Measurements from ENCODE around the gene PDXK.

Gene PDXK

GRCh38 chr21:43808832-43809251 is 89.9 kb downstream of the PDXK start:
- no peak for DNase-seq

DNA sequence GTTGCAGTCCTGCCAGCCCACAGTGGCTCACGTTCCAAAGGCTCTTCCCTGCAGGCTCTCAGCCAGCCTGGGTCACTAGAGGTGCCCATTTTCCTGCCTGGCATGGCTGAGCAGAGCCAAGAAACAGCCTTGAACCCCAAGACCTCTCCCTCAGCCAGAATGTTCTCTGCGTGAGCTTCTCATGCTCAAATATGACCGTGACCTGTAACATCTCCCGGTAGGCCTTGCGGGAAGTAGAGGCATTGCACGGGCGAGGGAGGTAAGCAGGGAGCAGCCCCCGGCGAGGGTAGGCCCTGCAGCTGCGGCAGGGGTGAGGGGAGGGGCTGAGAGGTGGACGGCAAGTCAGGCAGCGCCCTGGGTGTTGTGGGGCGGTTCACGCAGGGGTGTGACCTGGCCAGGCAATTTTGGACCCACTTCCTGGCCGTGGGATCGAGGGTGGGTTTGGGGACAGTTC is 90.4 kb downstream of the PDXK start:
- DNase-seq, result no peak

GRCh38 chr21:43809853-43810504 is 91.0 kb downstream of the PDXK start:
- DNase-seq, result no peak

DNA sequence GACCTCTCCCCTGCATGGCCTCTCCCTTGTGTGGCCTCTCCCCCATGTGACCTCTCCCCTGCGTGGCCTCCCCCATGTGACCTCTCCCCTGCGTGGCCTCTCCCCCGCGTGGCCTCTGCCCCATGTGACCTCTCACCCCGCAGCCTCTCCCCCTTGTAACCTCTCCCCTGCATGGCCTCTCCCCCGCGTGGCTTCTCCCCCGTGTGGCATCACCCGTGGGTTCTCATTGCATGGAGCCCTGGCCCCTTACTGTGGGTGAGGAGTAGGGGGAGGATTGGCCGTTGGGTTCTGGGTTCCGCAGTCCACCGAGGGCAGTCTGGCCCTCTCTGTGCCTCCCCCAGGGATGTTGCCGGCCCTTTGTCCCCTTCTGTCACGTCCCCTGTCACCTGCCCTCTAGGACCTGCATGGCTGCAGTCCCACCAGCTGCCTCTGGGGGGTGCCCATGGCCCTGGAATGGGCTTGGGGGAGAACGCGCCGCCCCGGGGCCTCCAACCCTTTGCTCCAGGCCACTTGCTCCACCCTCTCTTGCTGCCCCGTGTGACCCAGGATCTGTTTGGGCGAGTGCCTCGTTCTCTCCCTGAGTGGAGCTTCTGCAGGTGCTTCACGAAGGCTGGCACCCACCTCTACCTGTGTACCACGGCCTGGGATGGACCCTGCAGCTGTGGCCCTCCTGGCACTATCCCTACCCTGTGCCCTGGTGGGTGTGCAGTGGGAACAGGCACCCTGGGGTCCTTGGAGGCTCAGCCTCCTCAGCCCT is 91.8 kb downstream of the PDXK start:
- DNase-seq, result peak; percentile 25

- no peak for DNase-seq
These were observed 92.6 kb downstream of the PDXK start for GRCh38 chr21:43811262-43812105.
